HCT116 (cell line): ENCODE measurements around the gene REN. TPM values are rescaled to one million over a fixed set of nuclear protein-coding genes. Genes with fewer than 3 reads are reported as not detected.

Source experiments
- ATAC-seq: fragments of 200-7000 bp; cut with Tn5 transposase; 2 replicates; pipeline ENCODE4 v1.9.1; 2020; ENCODE audit warnings: mild to moderate bottlenecking, moderate library complexity
- BruUV-seq: library from RNA; stranded (reverse); fragments of 400-500 nt; replicated peaks from 2 replicates; lab custom pipeline; 2021; lab: Mats Ljungman, UMichigan
- CTCF ChIA-PET: fragments of 300-600 bp; sonication (Branson Sonifier 250); formaldehyde crosslinking; loops from one replicate; lab custom pipeline; 2021; ENCODE audit warnings: antibody characterized with exemption; lab: Charles Lee
- POLR2A ChIA-PET: fragments of 300-600, 350-600 bp; sonication (Branson Sonifier 250); formaldehyde crosslinking; loops from one replicate; lab custom pipeline; 2021; ENCODE audit warnings: antibody characterized with exemption; lab: Charles Lee
- RAD21 ChIA-PET, 2 experiments: fragments of 300-600 bp; sonication (Branson Sonifier 250); formaldehyde crosslinking; loops; one replicate each; lab custom pipeline; 2023; ENCODE audit warnings: low total read pairs in 2 of 2; ENCODE audit not compliant: uncharacterized antibody in 2 of 2, unreplicated experiment in 2 of 2, low non-redundant PET in 1 of 2; lab: Charles Lee
- DNase-seq: peaks from one replicate; pipeline ENCODE4 v3.0.0-alpha.2; 2010; ENCODE audit warnings: low read depth, low spot score
- H2AFZ ChIP-seq: fragments of 200-600 bp; shearing (Covaris generic), sonication (generic); 2 replicates; pipeline ENCODE4 v1.6.1; 2017; ENCODE audit warnings: low read depth, mixed run types, mixed read lengths, antibody characterized with exemption, low read length; ENCODE audit not compliant: poor library complexity, severe bottlenecking
- H3K27ac ChIP-seq: 2 replicates; pipeline ENCODE4 v1.5.1; 2012; ENCODE audit warnings: low read depth, low read length
- H3K27me3 ChIP-seq: fragments of 200-600 bp; sonication (generic); 2 replicates; pipeline ENCODE4 v1.6.1; 2016; ENCODE audit warnings: mixed run types, low read length, mixed read lengths; ENCODE audit not compliant: insufficient read depth
- H3K36me3 ChIP-seq, 2 experiments: fragments of 200-500 bp in 1 of 2; fragments of 200-600 bp in 1 of 2; sonication (Bioruptor generic) in 1 of 2; sonication (generic) in 1 of 2; 2 replicates each; pipeline versions ENCODE4 v1.5.1 to v1.6.1; 2014 to 2016; ENCODE audit warnings: low read length in 2 of 2, inconsistent platforms in 1 of 2, mixed read lengths in 1 of 2, mixed run types in 1 of 2; ENCODE audit not compliant: insufficient read depth in 2 of 2, control insufficient read depth in 1 of 2
- H3K4me1 ChIP-seq, 2 experiments: fragments of 200-600 bp in 1 of 2; sonication (generic) in 1 of 2; 2 replicates each; pipeline versions ENCODE4 v1.5.1 to v1.6.1; 2012 to 2017; ENCODE audit warnings: low read length in 2 of 2, inconsistent platforms in 1 of 2, mild to moderate bottlenecking in 1 of 2, mixed read lengths in 1 of 2, mixed run types in 1 of 2, moderate library complexity in 1 of 2; ENCODE audit not compliant: insufficient read depth in 2 of 2, control insufficient read depth in 1 of 2
- H3K4me2 ChIP-seq: fragments of 200-600 bp; sonication (generic); 2 replicates; pipeline ENCODE4 v1.6.1; 2017; ENCODE audit warnings: mixed run types, low read length, mixed read lengths
- H3K4me3 ChIP-seq, 2 experiments: fragments of 200-600 bp in 1 of 2; sonication (generic) in 1 of 2; replicated peaks in 1 of 2; 2 replicates each; pipeline ENCODE4 v1.5.1; 2011 to 2016; ENCODE audit warnings: low read length in 2 of 2, control low read depth in 1 of 2, low read depth in 1 of 2, mild to moderate bottlenecking in 1 of 2, mixed read lengths in 1 of 2, mixed run types in 1 of 2
- H3K79me2 ChIP-seq: fragments of 200-600 bp; sonication (generic); 2 replicates; pipeline ENCODE4 v1.6.1; 2017; ENCODE audit warnings: mild to moderate bottlenecking, mixed run types, low read length, moderate library complexity, mixed read lengths; ENCODE audit not compliant: insufficient read depth
- H3K9ac ChIP-seq: fragments of 200-600 bp; sonication (generic); 2 replicates; pipeline ENCODE4 v1.6.1; 2016; ENCODE audit warnings: low read length, mixed read lengths
- H3K9me2 ChIP-seq: fragments of 200-600 bp; sonication (generic), shearing (Covaris generic); 2 replicates; pipeline ENCODE4 v1.6.1; 2017; ENCODE audit warnings: mixed run types, mild to moderate bottlenecking, moderate library complexity; ENCODE audit not compliant: insufficient read depth
- H3K9me3 ChIP-seq, 2 experiments: fragments of 200-500 bp in 1 of 2; fragments of 200-600 bp in 1 of 2; sonication (Bioruptor generic) in 1 of 2; sonication (generic) in 1 of 2; 2 replicates each; pipeline ENCODE4 v1.6.1; 2014 to 2017; ENCODE audit warnings: low read length in 2 of 2, mixed read lengths in 2 of 2, inconsistent platforms in 1 of 2, low read depth in 1 of 2, mild to moderate bottlenecking in 1 of 2, mixed run types in 1 of 2, moderate library complexity in 1 of 2; ENCODE audit not compliant: control insufficient read depth in 1 of 2, insufficient read depth in 1 of 2
- H4K20me1 ChIP-seq: fragments of 200-600 bp; sonication (generic), shearing (Covaris generic); 2 replicates; pipeline ENCODE4 v1.6.1; 2017; ENCODE audit warnings: mixed run types, mild to moderate bottlenecking, moderate library complexity; ENCODE audit not compliant: insufficient read depth
- CBX3 ChIP-seq: IDR thresholded peaks from 2 replicates; pipeline ENCODE4 v1.6.1; 2012; ENCODE audit warnings: low read depth
- CEBPB ChIP-seq: IDR thresholded peaks from 2 replicates; pipeline ENCODE4 v1.6.1; 2012; ENCODE audit warnings: low read depth
- EGR1 ChIP-seq: IDR thresholded peaks from 2 replicates; pipeline ENCODE4 v1.6.1; 2012; ENCODE audit warnings: low read depth
- ELF1 ChIP-seq: IDR thresholded peaks from 2 replicates; pipeline ENCODE4 v1.6.1; 2012; ENCODE audit warnings: low read depth, borderline replicate concordance
- EZH2 ChIP-seq: fragments of 200-600 bp; sonication (generic); IDR thresholded peaks from 2 replicates; pipeline ENCODE4 v1.6.1; 2017; ENCODE audit warnings: antibody characterized with exemption, mixed run types
- EZH2phosphoT487 ChIP-seq: fragments of 200-600 bp; IDR thresholded peaks from 2 replicates; pipeline ENCODE4 v1.6.1; 2018; ENCODE audit warnings: antibody characterized with exemption, borderline replicate concordance
- FOSL1 ChIP-seq: IDR thresholded peaks from 2 replicates; pipeline ENCODE4 v1.6.1; 2012; ENCODE audit warnings: low read depth
- JUND ChIP-seq: IDR thresholded peaks from 2 replicates; pipeline ENCODE4 v1.6.1; 2012
- POLR2A ChIP-seq: IDR thresholded peaks from 2 replicates; pipeline ENCODE4 v1.7.0; 2011; ENCODE audit warnings: borderline replicate concordance; ENCODE audit not compliant: insufficient read depth, insufficient read length; ENCODE audit errors: extremely low read depth
- POLR2AphosphoS5 ChIP-seq: IDR thresholded peaks from 2 replicates; pipeline ENCODE4 v1.6.1; 2011; ENCODE audit warnings: mild to moderate bottlenecking, low read depth, low read length, moderate library complexity
- RAD21 ChIP-seq: IDR thresholded peaks from 2 replicates; pipeline ENCODE4 v1.6.1; 2012; ENCODE audit warnings: low read depth, mild to moderate bottlenecking
- SP1 ChIP-seq: IDR thresholded peaks from 2 replicates; pipeline ENCODE4 v1.6.1; 2012; ENCODE audit warnings: low read depth
- SRF ChIP-seq: IDR thresholded peaks from 2 replicates; pipeline ENCODE4 v1.6.1; 2012; ENCODE audit warnings: low read depth
- TCF7L2 ChIP-seq: IDR thresholded peaks from 2 replicates; pipeline ENCODE4 v1.7.0; 2011; ENCODE audit warnings: borderline replicate concordance, inconsistent platforms; ENCODE audit not compliant: insufficient read depth, insufficient read length; ENCODE audit errors: extremely low read depth
- ZNF274 ChIP-seq: fragments of 200-500 bp; sonication (Bioruptor generic); IDR thresholded peaks from 2 replicates; pipeline ENCODE4 v1.6.1; 2014; ENCODE audit warnings: mild to moderate bottlenecking, low read depth, low read length, inconsistent platforms
- intact Hi-C: fragments of 100-400 bp; cut with micrococcal nuclease; formaldehyde crosslinking; loops from 2 replicates; pipeline ENCODE4 v1.10.0; 2022
- total RNA-seq: library from RNA; stranded (reverse); gene quantifications from one replicate; pipeline ENCODE4 v1.2.1, GENCODE V29; 2021; ENCODE audit not compliant: unreplicated experiment
- TF ChIP-seq, protein P1 (sequence below): IDR thresholded peaks from 2 replicates; pipeline ENCODE4 v1.6.1; 2012
- TF ChIP-seq, protein P2 (sequence below): IDR thresholded peaks from 2 replicates; pipeline ENCODE4 v1.6.1; 2011; ENCODE audit warnings: mild to moderate bottlenecking, low read length, moderate library complexity; ENCODE audit not compliant: insufficient replicate concordance; ENCODE audit errors: extremely low read depth
- TF ChIP-seq, protein P3 (sequence below), 3 experiments: fragments of 200-600 bp in 1 of 3; sonication (generic) in 1 of 3; IDR thresholded peaks in 2 of 3; conservative IDR thresholded peaks in 1 of 3; 2 replicates each; pipeline ENCODE4 v1.5.1; 2012 to 2017; ENCODE audit warnings: low read depth in 2 of 3, low read length in 2 of 3, antibody characterized with exemption in 1 of 3, borderline replicate concordance in 1 of 3, control low read depth in 1 of 3, mild to moderate bottlenecking in 1 of 3, mixed read lengths in 1 of 3, mixed run types in 1 of 3, moderate library complexity in 1 of 3; ENCODE audit not compliant: insufficient read depth in 1 of 3
- TF ChIP-seq, protein P4 (sequence below): IDR thresholded peaks from 2 replicates; pipeline ENCODE4 v1.6.1; 2012
- TF ChIP-seq, protein P5 (sequence below): IDR thresholded peaks from 2 replicates; pipeline ENCODE4 v1.6.1; 2012; ENCODE audit warnings: low read depth

REN gene
- total RNA-seq, 1 experiment from 2014 or later: 0.47 TPM

DNA sequence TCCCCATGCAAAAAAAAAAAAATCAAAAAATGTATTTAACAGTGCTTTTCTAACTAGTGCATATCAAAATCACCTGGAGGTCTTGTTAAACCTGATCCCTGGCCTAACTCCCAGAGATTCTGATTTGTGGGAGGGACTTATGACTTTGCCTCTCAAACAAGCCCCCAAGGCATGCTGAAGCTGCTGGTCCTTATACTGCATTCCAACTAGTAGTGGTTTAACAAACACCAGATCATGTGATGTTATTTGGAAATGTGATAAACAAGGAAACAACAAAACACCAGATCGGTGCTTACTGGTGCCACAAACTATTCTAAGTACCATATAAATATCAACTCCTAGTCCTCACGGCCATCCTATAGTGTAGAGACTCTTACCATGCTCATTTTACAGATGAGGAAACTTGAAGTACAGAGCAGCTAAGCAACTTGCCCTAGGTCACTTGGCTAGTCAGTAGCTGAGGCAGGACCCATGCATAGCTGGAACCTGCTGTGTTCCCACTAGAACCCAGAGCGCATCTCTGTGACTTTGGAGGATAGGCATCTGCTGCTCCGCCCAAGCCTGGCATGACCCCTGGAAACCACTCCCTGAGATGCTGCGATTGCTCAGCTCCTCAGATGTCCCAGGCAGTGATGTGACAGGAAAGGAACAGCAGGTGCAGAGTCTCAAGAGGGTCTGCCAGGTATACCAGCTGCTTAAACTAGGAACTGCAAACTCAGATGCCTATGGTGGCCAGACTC is 55.1 kb downstream of the REN start:
- RAD21 ChIA-PET: no interaction called here
- no peaks in the 10 kb centered on the region for H4K20me1 ChIP-seq
- CTCF ChIA-PET: interaction anchor here (3.5 kb wide), 1 partner anchor 17 kb away, joined by 16 read pairs; no protein-coding TSS in a partner anchor
- ATAC-seq: peak; percentile 83
- peaks cover 14 to 24% of the 10 kb centered on the region in 2 experiments; a peak in 3 of 4 replicates for H3K4me1 ChIP-seq
- no peak overlapping the region for H3K9ac ChIP-seq
- TF ChIP-seq EZH2phosphoT487: no peak
- TF ChIP-seq, protein P1, sequence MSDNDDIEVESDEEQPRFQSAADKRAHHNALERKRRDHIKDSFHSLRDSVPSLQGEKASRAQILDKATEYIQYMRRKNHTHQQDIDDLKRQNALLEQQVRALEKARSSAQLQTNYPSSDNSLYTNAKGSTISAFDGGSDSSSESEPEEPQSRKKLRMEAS: no peak
- no peak for TF ChIP-seq POLR2AphosphoS5
- TF ChIP-seq SRF: no peak
- TF ChIP-seq CBX3: no peak
- TF ChIP-seq, protein P2, sequence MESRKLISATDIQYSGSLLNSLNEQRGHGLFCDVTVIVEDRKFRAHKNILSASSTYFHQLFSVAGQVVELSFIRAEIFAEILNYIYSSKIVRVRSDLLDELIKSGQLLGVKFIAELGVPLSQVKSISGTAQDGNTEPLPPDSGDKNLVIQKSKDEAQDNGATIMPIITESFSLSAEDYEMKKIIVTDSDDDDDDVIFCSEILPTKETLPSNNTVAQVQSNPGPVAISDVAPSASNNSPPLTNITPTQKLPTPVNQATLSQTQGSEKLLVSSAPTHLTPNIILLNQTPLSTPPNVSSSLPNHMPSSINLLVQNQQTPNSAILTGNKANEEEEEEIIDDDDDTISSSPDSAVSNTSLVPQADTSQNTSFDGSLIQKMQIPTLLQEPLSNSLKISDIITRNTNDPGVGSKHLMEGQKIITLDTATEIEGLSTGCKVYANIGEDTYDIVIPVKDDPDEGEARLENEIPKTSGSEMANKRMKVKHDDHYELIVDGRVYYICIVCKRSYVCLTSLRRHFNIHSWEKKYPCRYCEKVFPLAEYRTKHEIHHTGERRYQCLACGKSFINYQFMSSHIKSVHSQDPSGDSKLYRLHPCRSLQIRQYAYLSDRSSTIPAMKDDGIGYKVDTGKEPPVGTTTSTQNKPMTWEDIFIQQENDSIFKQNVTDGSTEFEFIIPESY: no peak
- TF ChIP-seq, protein P3, sequence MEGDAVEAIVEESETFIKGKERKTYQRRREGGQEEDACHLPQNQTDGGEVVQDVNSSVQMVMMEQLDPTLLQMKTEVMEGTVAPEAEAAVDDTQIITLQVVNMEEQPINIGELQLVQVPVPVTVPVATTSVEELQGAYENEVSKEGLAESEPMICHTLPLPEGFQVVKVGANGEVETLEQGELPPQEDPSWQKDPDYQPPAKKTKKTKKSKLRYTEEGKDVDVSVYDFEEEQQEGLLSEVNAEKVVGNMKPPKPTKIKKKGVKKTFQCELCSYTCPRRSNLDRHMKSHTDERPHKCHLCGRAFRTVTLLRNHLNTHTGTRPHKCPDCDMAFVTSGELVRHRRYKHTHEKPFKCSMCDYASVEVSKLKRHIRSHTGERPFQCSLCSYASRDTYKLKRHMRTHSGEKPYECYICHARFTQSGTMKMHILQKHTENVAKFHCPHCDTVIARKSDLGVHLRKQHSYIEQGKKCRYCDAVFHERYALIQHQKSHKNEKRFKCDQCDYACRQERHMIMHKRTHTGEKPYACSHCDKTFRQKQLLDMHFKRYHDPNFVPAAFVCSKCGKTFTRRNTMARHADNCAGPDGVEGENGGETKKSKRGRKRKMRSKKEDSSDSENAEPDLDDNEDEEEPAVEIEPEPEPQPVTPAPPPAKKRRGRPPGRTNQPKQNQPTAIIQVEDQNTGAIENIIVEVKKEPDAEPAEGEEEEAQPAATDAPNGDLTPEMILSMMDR (IDR thresholded peaks at IDR 0.05 in 2 of 3, conservative IDR thresholded peaks at IDR 0.05 in 1 of 3; ENCODE audit: borderline replicate concordance in 1 of 3, insufficient read depth in 1 of 3, low read depth in 2 of 3, low read length in 2 of 3): no peak
- TF ChIP-seq SP1: no peak
- TF ChIP-seq EGR1: no peak
- no peak for TF ChIP-seq FOSL1
- TF ChIP-seq ELF1: no peak
- TF ChIP-seq ZNF274: no peak
- no peak for TF ChIP-seq TCF7L2
- TF ChIP-seq RAD21: no peak
- TF ChIP-seq JUND: no peak
- TF ChIP-seq CEBPB: no peak
- TF ChIP-seq, protein P4, sequence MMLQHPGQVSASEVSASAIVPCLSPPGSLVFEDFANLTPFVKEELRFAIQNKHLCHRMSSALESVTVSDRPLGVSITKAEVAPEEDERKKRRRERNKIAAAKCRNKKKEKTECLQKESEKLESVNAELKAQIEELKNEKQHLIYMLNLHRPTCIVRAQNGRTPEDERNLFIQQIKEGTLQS: no peak
- TF ChIP-seq, protein P5, sequence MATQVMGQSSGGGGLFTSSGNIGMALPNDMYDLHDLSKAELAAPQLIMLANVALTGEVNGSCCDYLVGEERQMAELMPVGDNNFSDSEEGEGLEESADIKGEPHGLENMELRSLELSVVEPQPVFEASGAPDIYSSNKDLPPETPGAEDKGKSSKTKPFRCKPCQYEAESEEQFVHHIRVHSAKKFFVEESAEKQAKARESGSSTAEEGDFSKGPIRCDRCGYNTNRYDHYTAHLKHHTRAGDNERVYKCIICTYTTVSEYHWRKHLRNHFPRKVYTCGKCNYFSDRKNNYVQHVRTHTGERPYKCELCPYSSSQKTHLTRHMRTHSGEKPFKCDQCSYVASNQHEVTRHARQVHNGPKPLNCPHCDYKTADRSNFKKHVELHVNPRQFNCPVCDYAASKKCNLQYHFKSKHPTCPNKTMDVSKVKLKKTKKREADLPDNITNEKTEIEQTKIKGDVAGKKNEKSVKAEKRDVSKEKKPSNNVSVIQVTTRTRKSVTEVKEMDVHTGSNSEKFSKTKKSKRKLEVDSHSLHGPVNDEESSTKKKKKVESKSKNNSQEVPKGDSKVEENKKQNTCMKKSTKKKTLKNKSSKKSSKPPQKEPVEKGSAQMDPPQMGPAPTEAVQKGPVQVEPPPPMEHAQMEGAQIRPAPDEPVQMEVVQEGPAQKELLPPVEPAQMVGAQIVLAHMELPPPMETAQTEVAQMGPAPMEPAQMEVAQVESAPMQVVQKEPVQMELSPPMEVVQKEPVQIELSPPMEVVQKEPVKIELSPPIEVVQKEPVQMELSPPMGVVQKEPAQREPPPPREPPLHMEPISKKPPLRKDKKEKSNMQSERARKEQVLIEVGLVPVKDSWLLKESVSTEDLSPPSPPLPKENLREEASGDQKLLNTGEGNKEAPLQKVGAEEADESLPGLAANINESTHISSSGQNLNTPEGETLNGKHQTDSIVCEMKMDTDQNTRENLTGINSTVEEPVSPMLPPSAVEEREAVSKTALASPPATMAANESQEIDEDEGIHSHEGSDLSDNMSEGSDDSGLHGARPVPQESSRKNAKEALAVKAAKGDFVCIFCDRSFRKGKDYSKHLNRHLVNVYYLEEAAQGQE: no peak
- TF ChIP-seq EZH2: no peak
- no peak for TF ChIP-seq POLR2A
- H3K27me3 ChIP-seq: no peaks in the 10 kb centered on the region
- no peak overlapping the region for H3K27ac ChIP-seq
- intact Hi-C loops: no loop called here
- DNase-seq: no peak
- no peak overlapping the region for H2AFZ ChIP-seq
- POLR2A ChIA-PET: no interaction called here
- H3K9me2 ChIP-seq: no peaks in the 10 kb centered on the region
- no peaks in the 10 kb centered on the region for H3K9me3 ChIP-seq
- no peak overlapping the region for H3K4me3 ChIP-seq
- no peaks in the 10 kb centered on the region for H3K36me3 ChIP-seq
- peaks cover 5% of the 10 kb centered on the region; the same call in 1 of the 2 replicates for H3K79me2 ChIP-seq
- peak overlapping the region; percentile 26 for H3K4me2 ChIP-seq
- BruUV-seq: no TSS peak
